Esophagus muscularis mucosa (tissue), 4 donors: ENCODE measurements around the gene VAPA. TPM values are rescaled to one million over a fixed set of nuclear protein-coding genes. Genes with fewer than 3 reads are reported as not detected.

Experiments
- DNase-seq: peaks from one replicate; pipeline ENCODE4 v3.0.0-alpha.2; 2017; ENCODE audit errors: extremely low spot score
- H3K27ac ChIP-seq, 4 donors: fragments of 200-600 bp; sonication (generic); replicated peaks in 1 of 4; 1 replicate in 3 of 4; 2 replicates in 1 of 4; pipeline ENCODE4 v1.5.1; 2016 to 2019; ENCODE audit warnings: mild to moderate bottlenecking in 1 of 4
- H3K27me3 ChIP-seq, 4 donors: fragments of 200-600 bp; sonication (generic); one replicate each; pipeline versions ENCODE4 v1.5.1 to v1.6.0; 2016 to 2019
- H3K36me3 ChIP-seq, 4 donors: fragments of 200-600 bp; sonication (generic); one replicate each; pipeline ENCODE4 v1.5.1; 2016 to 2019
- H3K4me1 ChIP-seq, 4 donors: fragments of 200-600 bp; sonication (generic); one replicate each; pipeline ENCODE4 v1.5.1; 2016 to 2019
- H3K4me3 ChIP-seq, 4 donors: fragments of 200-600 bp; sonication (generic); 1 replicate in 2 of 4; 2 replicates in 2 of 4; pipeline ENCODE4 v1.5.1; 2016 to 2019; ENCODE audit warnings: mild to moderate bottlenecking in 4 of 4, moderate library complexity in 1 of 4
- H3K9me3 ChIP-seq, 4 donors: fragments of 200-600 bp; sonication (generic); 1 replicate in 3 of 4; 2 replicates in 1 of 4; pipeline ENCODE4 v1.5.1; 2016 to 2019
- CTCF ChIP-seq, 3 experiments: fragments of 200-600 bp in 2 of 3; fragments of 450-650 bp in 1 of 3; sonication (generic) in 2 of 3; IDR thresholded peaks; one replicate each; pipeline ENCODE4 v1.5.1; 2017 to 2019; ENCODE audit warnings: antibody characterized with exemption in 3 of 3, mild to moderate bottlenecking in 2 of 3, moderate library complexity in 1 of 3
- EP300 ChIP-seq: sonication (generic); formaldehyde crosslinking; IDR thresholded peaks from one replicate; pipeline ENCODE4 v1.6.1; 2017; ENCODE audit warnings: antibody characterized with exemption
- POLR2A ChIP-seq: fragments of 450-650 bp; IDR thresholded peaks from one replicate; pipeline ENCODE4 v1.6.1; 2017; ENCODE audit warnings: antibody characterized with exemption, moderate library complexity, mild to moderate bottlenecking, low read depth
- POLR2AphosphoS5 ChIP-seq, 2 donors: sonication (generic); formaldehyde crosslinking; IDR thresholded peaks; one replicate each; pipeline ENCODE4 v1.6.1; 2017; ENCODE audit warnings: antibody characterized with exemption in 2 of 2
- WGBS: methylation state at CpG from one replicate; pipeline ENCODE4 v1.1.5; 2018; 5-methylcytosine and 5-hydroxymethylcytosine counted together
- intact Hi-C: fragments of 100-400 bp; cut with DNase I; formaldehyde crosslinking; loops from one replicate; pipeline ENCODE4 v1.15.1; 2023
- total RNA-seq, 4 donors: library from RNA; depleted of rRNA; stranded (reverse); fragments of >200 nt; gene quantifications; one replicate each; pipeline versions ENCODE4 v1.1.0 to v1.2.1, GENCODE V29; 2016

VAPA gene
- total RNA-seq, 4 donors from 2014 or later: 198 to 336 (median 260) TPM

GRCh38 chr18:9994701-9995235 lies 81.0 kb downstream of the VAPA start:
- peak; percentile 72 for DNase-seq
- Histone ChIP-seq H3K27ac (no peak overlapping the region), H3K4me3 (no peak overlapping the region), H3K9me3 (peaks cover 0 to 11% (median 0%) of the 10 kb centered on the region in 4 donors), H3K36me3 (no peaks in the 10 kb centered on the region), H3K4me1 (peaks cover 0 to 16% (median 7%) of the 10 kb centered on the region in 4 donors), H3K27me3 (peaks cover 0 to 8% (median 0%) of the 10 kb centered on the region in 4 donors)
- intact Hi-C loops: no loop called here
- no peak for TF ChIP-seq POLR2AphosphoS5 (IDR thresholded peaks at IDR 0.05)
- no peak for TF ChIP-seq EP300
- no peak for TF ChIP-seq POLR2A
- TF ChIP-seq CTCF (IDR thresholded peaks at IDR 0.05): no peak
- 90% methylated on average over 6 of the region's 6 CpGs for WGBS

GRCh38 chr18:9995631-9996030 lies 81.8 kb downstream of the VAPA start:
- peaks cover 0 to 13% (median 0%) of the 10 kb centered on the region in 4 donors for H3K9me3 ChIP-seq
- H3K4me1 ChIP-seq: peaks cover 0 to 16% (median 7%) of the 10 kb centered on the region in 4 donors
- WGBS: 93% methylated on average over 2 of the region's 2 CpGs
- DNase-seq: peak; percentile 79
- H3K27ac ChIP-seq: no peak overlapping the region
- no peak overlapping the region for H3K4me3 ChIP-seq
- intact Hi-C loops: no loop called here
- no peaks in the 10 kb centered on the region for H3K36me3 ChIP-seq
- TF ChIP-seq EP300 (no peak), POLR2AphosphoS5 (IDR thresholded peaks at IDR 0.05) (no peak), CTCF (IDR thresholded peaks at IDR 0.05) (no peak), POLR2A (no peak)
- H3K27me3 ChIP-seq: peaks cover 0 to 8% (median 0%) of the 10 kb centered on the region in 4 donors

GRCh38 chr18:9996094-9996493 lies 82.3 kb downstream of the VAPA start:
- Histone ChIP-seq H3K27me3 (peaks cover 0 to 7% (median 0%) of the 10 kb centered on the region in 4 donors), H3K9me3 (peaks cover 0 to 13% (median 0%) of the 10 kb centered on the region in 4 donors), H3K4me3 (no peak overlapping the region), H3K4me1 (peaks cover 0 to 16% (median 7%) of the 10 kb centered on the region in 4 donors), H3K36me3 (no peaks in the 10 kb centered on the region), H3K27ac (no peak overlapping the region)
- intact Hi-C loops: no loop called here
- DNase-seq: peak; percentile 10
- TF ChIP-seq CTCF (IDR thresholded peaks at IDR 0.05): no peak
- WGBS: 63% methylated on average over 3 of the region's 3 CpGs

- 94% methylated on average over 1 of the region's 1 CpG for WGBS
- DNase-seq: peak; percentile 7
- intact Hi-C loops: no loop called here
- H3K36me3 ChIP-seq: no peaks in the 10 kb centered on the region
- peaks cover 0 to 16% (median 7%) of the 10 kb centered on the region in 4 donors for H3K4me1 ChIP-seq
- peaks cover 0 to 13% (median 0%) of the 10 kb centered on the region in 4 donors for H3K9me3 ChIP-seq
- no peak for TF ChIP-seq POLR2A
- TF ChIP-seq POLR2AphosphoS5 (IDR thresholded peaks at IDR 0.05): no peak
- no peak for TF ChIP-seq EP300
- no peak for TF ChIP-seq CTCF (IDR thresholded peaks at IDR 0.05)
- no peaks in the 10 kb centered on the region for H3K27me3 ChIP-seq
- no peak overlapping the region for H3K27ac ChIP-seq
- no peak overlapping the region for H3K4me3 ChIP-seq
Observed at GRCh38 chr18:9997711-9998110, 83.9 kb downstream of the VAPA start.

GRCh38 chr18:9998330-9998729 lies 84.5 kb downstream of the VAPA start:
- Histone ChIP-seq H3K4me3 (no peak overlapping the region), H3K36me3 (no peaks in the 10 kb centered on the region), H3K9me3 (peaks cover 0 to 13% (median 0%) of the 10 kb centered on the region in 4 donors), H3K4me1 (peaks cover 0 to 11% (median 7%) of the 10 kb centered on the region in 4 donors), H3K27ac (no peak overlapping the region), H3K27me3 (no peaks in the 10 kb centered on the region)
- intact Hi-C loops: no loop called here
- no peak for TF ChIP-seq CTCF (IDR thresholded peaks at IDR 0.05)
- no peak for TF ChIP-seq POLR2AphosphoS5 (IDR thresholded peaks at IDR 0.05)
- no peak for TF ChIP-seq EP300
- TF ChIP-seq POLR2A: no peak
- no peak for DNase-seq
- 88% methylated on average over 2 of the region's 2 CpGs for whole genome bisulfite sequencing
